ENCODE results near the gene PLEKHA3.

DNA sequence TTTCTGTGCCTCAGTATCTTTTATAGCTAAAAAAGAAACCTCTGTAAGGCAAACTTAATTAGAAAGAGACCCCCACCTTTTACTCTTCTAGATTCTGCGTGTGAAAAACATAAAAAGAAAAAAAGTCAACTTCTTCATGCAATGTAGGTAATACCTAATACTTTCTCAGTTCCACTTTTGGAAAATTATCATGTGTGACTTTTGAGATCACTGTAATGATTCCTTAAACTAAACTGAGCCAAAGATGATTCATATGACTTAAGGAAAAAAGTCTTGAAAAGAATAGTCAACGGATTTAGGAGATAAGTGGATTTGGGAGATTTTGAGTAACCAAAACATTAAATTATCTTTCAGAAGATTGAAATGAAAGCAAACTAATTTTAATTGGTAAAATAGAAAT, 48.9 kb downstream of the PLEKHA3 start:
- TF ChIP-seq, protein P1, sequence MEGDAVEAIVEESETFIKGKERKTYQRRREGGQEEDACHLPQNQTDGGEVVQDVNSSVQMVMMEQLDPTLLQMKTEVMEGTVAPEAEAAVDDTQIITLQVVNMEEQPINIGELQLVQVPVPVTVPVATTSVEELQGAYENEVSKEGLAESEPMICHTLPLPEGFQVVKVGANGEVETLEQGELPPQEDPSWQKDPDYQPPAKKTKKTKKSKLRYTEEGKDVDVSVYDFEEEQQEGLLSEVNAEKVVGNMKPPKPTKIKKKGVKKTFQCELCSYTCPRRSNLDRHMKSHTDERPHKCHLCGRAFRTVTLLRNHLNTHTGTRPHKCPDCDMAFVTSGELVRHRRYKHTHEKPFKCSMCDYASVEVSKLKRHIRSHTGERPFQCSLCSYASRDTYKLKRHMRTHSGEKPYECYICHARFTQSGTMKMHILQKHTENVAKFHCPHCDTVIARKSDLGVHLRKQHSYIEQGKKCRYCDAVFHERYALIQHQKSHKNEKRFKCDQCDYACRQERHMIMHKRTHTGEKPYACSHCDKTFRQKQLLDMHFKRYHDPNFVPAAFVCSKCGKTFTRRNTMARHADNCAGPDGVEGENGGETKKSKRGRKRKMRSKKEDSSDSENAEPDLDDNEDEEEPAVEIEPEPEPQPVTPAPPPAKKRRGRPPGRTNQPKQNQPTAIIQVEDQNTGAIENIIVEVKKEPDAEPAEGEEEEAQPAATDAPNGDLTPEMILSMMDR (IDR thresholded peaks at IDR 0.05; ENCODE audit: low read length): no peak
- no peak for TF ChIP-seq EZH2 (IDR thresholded peaks at IDR 0.05; ENCODE audit: borderline replicate concordance, low read length)

Data from OCI-LY1 (cell line).